ENCODE measurements around the gene CNOT9. TPM values are rescaled to one million over a fixed set of nuclear protein-coding genes. Genes with fewer than 3 reads are reported as not detected.
A peak's percentile ranks its signal among the peaks of the same experiment; 100 is the strongest.

CNOT9 gene
- total RNA-seq, 2 donors from 2014 or later: 36.0 to 52.5 TPM

- H3K9ac ChIP-seq (ENCODE audit: low read depth in 2 of 2, low read length in 2 of 2): no peak overlapping the region
- no peak overlapping the region for H3K4me3 ChIP-seq
- H3K4me1 ChIP-seq: no peaks in the 10 kb centered on the region
- intact Hi-C loops (cut with DNase I): no loop called here
- no peak for TF ChIP-seq CTCF (IDR thresholded peaks at IDR 0.05)
- peaks cover 15% of the 10 kb centered on the region for H3K36me3 ChIP-seq
- no peak for DNase-seq
- H3K27ac ChIP-seq: no peak overlapping the region
- no peaks in the 10 kb centered on the region for H3K27me3 ChIP-seq
- no peaks in the 10 kb centered on the region for H3K9me3 ChIP-seq
These were observed 13.1 kb upstream of the CNOT9 start for GRCh38 chr2:218555527-218555926.

GRCh38 chr2:218557941-218558340, 10.7 kb upstream of the CNOT9 start:
- Histone ChIP-seq H3K27me3 (no peaks in the 10 kb centered on the region), H3K4me3 (no peak overlapping the region), H3K36me3 (peaks cover 6% of the 10 kb centered on the region), H3K27ac (no peak overlapping the region), H3K9ac (ENCODE audit: low read depth in 2 of 2, low read length in 2 of 2) (no peak overlapping the region), H3K4me1 (no peaks in the 10 kb centered on the region), H3K9me3 (no peaks in the 10 kb centered on the region)
- intact Hi-C loops (cut with DNase I): no loop called here
- no peak for TF ChIP-seq CTCF (IDR thresholded peaks at IDR 0.05)
- no peak for DNase-seq

- H3K4me3 ChIP-seq: no peak overlapping the region
- no peak overlapping the region for H3K9ac ChIP-seq (ENCODE audit: low read depth in 2 of 2, low read length in 2 of 2)
- no peak for TF ChIP-seq CTCF (IDR thresholded peaks at IDR 0.05)
- no peaks in the 10 kb centered on the region for H3K4me1 ChIP-seq
- no peaks in the 10 kb centered on the region for H3K9me3 ChIP-seq
- intact Hi-C loops (cut with DNase I): no loop called here
- no peaks in the 10 kb centered on the region for H3K36me3 ChIP-seq
- no peak overlapping the region for H3K27ac ChIP-seq
- DNase-seq: no peak
- no peaks in the 10 kb centered on the region for H3K27me3 ChIP-seq
These were observed 9.7 kb upstream of the CNOT9 start for GRCh38 chr2:218558986-218559385.

GRCh38 chr2:218564056-218564455, 4.6 kb upstream of the CNOT9 start:
- Histone ChIP-seq H3K36me3 (no peaks in the 10 kb centered on the region), H3K4me3 (no peak overlapping the region), H3K4me1 (no peaks in the 10 kb centered on the region), H3K9me3 (no peaks in the 10 kb centered on the region), H3K9ac (ENCODE audit: low read depth in 2 of 2, low read length in 2 of 2) (no peak overlapping the region), H3K27ac (no peak overlapping the region), H3K27me3 (no peaks in the 10 kb centered on the region)
- no peak for DNase-seq
- TF ChIP-seq CTCF (IDR thresholded peaks at IDR 0.05): no peak
- intact Hi-C loops (cut with DNase I): no loop called here

GRCh38 chr2:218566296-218566695, 2.3 kb upstream of the CNOT9 start:
- H3K4me3 ChIP-seq: no peak overlapping the region
- no peak for TF ChIP-seq CTCF (IDR thresholded peaks at IDR 0.05)
- DNase-seq: no peak
- intact Hi-C loops (cut with DNase I): no loop called here
- H3K4me1 ChIP-seq: peaks cover 3% of the 10 kb centered on the region
- no peak overlapping the region for H3K9ac ChIP-seq (ENCODE audit: low read depth in 2 of 2, low read length in 2 of 2)
- H3K9me3 ChIP-seq: no peaks in the 10 kb centered on the region
- no peak overlapping the region for H3K27ac ChIP-seq
- no peaks in the 10 kb centered on the region for H3K36me3 ChIP-seq
- no peaks in the 10 kb centered on the region for H3K27me3 ChIP-seq

GRCh38 chr2:218567797-218568189, 846 bp upstream of the CNOT9 start:
- TF ChIP-seq CTCF (IDR thresholded peaks at IDR 0.05): no peak
- H3K9ac ChIP-seq (ENCODE audit: low read depth in 2 of 2, low read length in 2 of 2): peak overlapping the region; percentile 79 to 90
- peak overlapping the region; percentile 63 for H3K4me3 ChIP-seq
- peak overlapping the region; percentile 79 for H3K27ac ChIP-seq
- peaks cover 3% of the 10 kb centered on the region for H3K4me1 ChIP-seq
- H3K9me3 ChIP-seq: no peaks in the 10 kb centered on the region
- intact Hi-C loops (cut with DNase I): no loop called here
- no peak for DNase-seq
- H3K36me3 ChIP-seq: no peaks in the 10 kb centered on the region
- H3K27me3 ChIP-seq: no peaks in the 10 kb centered on the region
